Stimulated activated CD8-positive, alpha-beta memory T cell treated with anti-CD3 and anti-CD28 coated beads, Interleukin-4, amount 100 ng/mL, for 24 hours (primary cell): Measurements from ENCODE around the gene SFXN1.
"Not testable (repeated sequence)": the region's sequence is repeated elsewhere in the genome, so short reads cannot be mapped to it uniquely, and the experiment has no call there.

Experiments used
- DNase-seq: peaks from one replicate; pipeline ENCODE4 v3.0.0-alpha.2; 2020; ENCODE audit warnings: low read depth

Gene SFXN1

GRCh38 chr5:175494264-175495183 is 16.2 kb downstream of the SFXN1 start:
- no peak for DNase-seq

- no peak for DNase-seq
Observed at GRCh38 chr5:175501759-175502158, 23.4 kb downstream of the SFXN1 start.

GRCh38 chr5:175507671-175508070 is 29.3 kb downstream of the SFXN1 start:
- not testable (repeated sequence) for DNase-seq

GRCh38 chr5:175508896-175509295 is 30.5 kb downstream of the SFXN1 start:
- DNase-seq = no peak

GRCh38 chr5:175513297-175513696 is 34.9 kb downstream of the SFXN1 start:
- DNase-seq = no peak

GRCh38 chr5:175513726-175514125 is 35.4 kb downstream of the SFXN1 start:
- no peak for DNase-seq

GRCh38 chr5:175516933-175517823 is 38.8 kb downstream of the SFXN1 start:
- DNase-seq = no peak

GRCh38 chr5:175517824-175518450 is 39.6 kb downstream of the SFXN1 start:
- DNase-seq = peak; percentile 69

- no peak for DNase-seq
Observed at GRCh38 chr5:175519006-175519405, 40.6 kb downstream of the SFXN1 start.

- peak; percentile 28 for DNase-seq
Observed at GRCh38 chr5:175520321-175520720, 42.0 kb downstream of the SFXN1 start.

GRCh38 chr5:175520873-175521272 is 42.5 kb downstream of the SFXN1 start:
- DNase-seq = no peak

GRCh38 chr5:175521313-175521833 is 43.0 kb downstream of the SFXN1 start:
- peak; percentile 14 for DNase-seq

GRCh38 chr5:175523292-175523691 is 44.9 kb downstream of the SFXN1 start:
- DNase-seq = no peak

- no peak for DNase-seq
Observed at GRCh38 chr5:175524211-175524610, 45.9 kb downstream of the SFXN1 start.

- DNase-seq = no peak
Observed at GRCh38 chr5:175526691-175527090, 48.3 kb downstream of the SFXN1 start.

- no peak for DNase-seq
Observed at GRCh38 chr5:175531361-175531760, 53.0 kb downstream of the SFXN1 start.

GRCh38 chr5:175534070-175534932 is 55.9 kb downstream of the SFXN1 start:
- DNase-seq = peak; percentile 68

- not testable (repeated sequence) for DNase-seq
Observed at GRCh38 chr5:175535331-175535730, 57.0 kb downstream of the SFXN1 start.

- DNase-seq = no peak
Observed at GRCh38 chr5:175535796-175536195, 57.4 kb downstream of the SFXN1 start.

- DNase-seq = no peak
Observed at GRCh38 chr5:175538576-175538975, 60.2 kb downstream of the SFXN1 start.

- DNase-seq = no peak
Observed at GRCh38 chr5:175539936-175540335, 61.6 kb downstream of the SFXN1 start.
